KBM-7 (cell line): ENCODE measurements around the gene VPREB3.
A peak's percentile ranks its signal among the peaks of the same experiment; 100 is the strongest.

Source experiments
- DNase-seq: peaks from one replicate; pipeline ENCODE4 v3.0.0-alpha.2; 2015
- in situ Hi-C: fragments of 300-500 bp; cut with MboI; formaldehyde crosslinking; loops from 2 replicates; pipeline ENCODE4 v1.14.3; 2020; ENCODE audit warnings: low sequenced_read_pairs, low pct_unique_long_range_greater_than_20kb, mixed read lengths

VPREB3 gene, protein sequence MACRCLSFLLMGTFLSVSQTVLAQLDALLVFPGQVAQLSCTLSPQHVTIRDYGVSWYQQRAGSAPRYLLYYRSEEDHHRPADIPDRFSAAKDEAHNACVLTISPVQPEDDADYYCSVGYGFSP

DNA sequence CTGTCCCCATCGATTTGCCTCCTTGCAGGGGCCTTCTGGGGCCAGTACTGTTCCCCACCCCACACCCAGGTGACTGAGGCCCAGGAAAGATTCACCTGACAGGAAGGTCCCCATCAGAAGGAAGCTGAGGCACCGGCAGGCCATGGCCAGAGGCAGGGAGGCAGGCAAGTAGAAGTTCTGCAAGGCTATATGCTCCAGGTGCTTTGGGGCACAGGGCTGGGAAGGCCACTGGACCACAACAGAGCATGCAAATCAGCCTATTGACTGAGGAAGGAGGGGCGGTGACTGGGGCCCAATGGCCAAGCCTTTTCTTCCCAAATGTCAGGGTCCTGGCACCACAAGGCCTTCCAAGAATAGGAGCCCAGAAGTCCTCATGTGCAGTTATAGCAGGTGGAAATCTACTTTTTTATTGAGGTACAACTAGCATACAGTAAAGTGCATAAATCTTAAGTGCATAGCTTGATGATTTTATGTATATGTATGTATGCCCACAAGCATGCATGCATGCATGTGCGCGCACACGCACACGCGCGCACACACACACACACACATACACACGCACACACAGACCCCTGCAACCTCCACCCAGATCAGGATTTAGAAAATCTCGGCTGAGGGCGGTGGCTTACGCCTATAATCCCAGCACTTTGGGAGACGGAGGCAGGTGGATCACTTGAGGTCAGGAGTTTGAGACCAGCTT is at the start of gene VPREB3:
TSS of gene VPREB3 (minus strand) at position 206 of the 700 bp plus-strand sequence. CDS start at position 144, 62 bp downstream.
- in situ Hi-C loops = no loop called here
- no peak for DNase-seq

DNA sequence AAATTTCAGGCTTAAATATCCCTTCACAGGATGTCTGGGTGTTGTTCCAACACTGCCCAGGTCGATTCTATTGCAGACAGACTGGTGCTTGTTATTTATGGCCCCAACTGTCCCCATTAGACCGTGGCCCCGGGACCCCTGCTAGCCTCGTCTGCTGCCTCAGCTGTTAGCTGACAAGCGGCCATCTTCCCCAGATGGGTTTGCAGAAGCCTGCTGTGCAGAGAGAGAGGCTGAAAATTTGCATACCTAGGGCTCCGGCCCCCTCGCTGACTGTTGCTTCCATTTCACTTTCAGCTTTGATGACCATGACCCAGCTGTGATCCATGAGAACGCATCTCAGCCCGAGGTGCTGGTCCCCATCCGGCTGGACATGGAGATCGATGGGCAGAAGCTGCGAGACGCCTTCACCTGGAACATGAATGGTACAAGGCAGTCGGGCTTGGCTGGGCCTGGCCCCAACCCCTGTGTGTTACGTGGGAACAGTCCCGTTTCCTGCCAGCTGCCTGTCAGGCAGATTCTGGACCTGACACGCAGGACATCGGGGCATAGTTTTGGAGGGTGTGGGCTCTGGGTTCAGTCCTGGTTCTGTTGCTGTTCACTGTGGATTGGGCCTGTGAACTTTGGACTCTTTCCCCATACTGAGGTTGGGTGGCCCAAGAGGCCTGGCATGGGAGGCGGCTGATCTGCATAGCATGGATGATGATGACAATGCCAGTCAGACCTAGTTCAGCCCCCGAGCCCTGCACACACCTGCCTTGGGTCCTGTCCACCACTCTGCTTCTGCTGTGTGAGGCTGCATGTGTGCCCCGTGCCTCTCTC is 49.0 kb upstream of the VPREB3 start:
- in situ Hi-C loops = loop anchor here (25.0 kb wide), 1 partner anchor 91 kb away; no protein-coding TSS in a partner anchor
- no peak for DNase-seq

DNA sequence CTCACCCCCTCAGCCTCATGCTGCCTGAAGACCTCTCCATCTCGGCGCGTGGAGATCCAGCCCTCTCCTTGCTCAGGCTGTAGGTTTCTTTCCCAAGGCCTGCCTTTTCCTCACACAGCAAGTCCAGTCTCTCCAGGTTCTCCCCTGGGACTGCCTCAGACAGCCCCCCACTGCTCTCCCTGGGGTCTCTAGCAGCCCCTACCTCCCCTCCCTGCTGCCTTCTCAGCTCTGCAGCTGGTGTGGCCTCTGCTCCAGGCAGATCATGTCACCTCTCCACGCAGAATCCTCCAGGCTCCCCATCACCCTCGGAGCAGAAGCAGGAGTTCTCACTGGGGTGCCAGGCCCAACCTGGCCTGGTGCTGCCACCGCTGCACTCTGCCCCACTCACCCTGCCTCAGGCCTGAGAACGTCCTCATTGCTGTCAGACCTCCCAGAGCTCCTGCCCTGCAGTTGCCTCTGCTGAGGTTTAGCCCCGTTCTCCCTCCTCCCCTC is 47.7 kb upstream of the VPREB3 start:
- in situ Hi-C loops = loop anchor here (25.0 kb wide), 1 partner anchor 90 kb away; no protein-coding TSS in a partner anchor
- DNase-seq = no peak

DNA sequence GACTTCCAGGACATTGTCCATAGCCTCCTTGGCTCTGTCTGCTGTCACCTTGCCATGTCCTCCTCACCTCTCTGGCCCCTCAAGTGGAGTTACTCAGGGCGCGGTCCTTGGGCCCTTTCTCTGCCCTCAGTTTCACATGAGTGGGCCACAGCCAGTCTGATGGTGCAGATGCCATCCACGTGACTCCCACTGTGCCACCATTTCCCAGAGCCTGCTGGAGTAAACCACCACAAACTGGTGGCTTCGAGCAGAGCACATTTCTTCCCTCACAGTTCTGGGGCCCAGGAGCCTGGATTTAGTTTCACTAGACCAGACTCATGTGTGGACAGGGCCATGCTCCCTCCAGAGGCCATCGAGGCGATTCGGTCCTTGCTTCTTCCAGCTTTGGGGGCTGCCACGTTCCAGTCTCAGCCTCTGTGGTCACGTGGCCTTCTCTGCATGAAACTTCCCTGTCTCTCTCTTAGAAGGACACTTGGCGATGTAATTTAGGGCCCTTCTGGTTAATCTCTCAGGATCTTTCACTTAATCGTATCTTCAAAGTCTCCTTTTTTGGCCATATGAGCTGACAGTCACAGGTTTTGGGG is 47.1 kb upstream of the VPREB3 start:
- in situ Hi-C loops = loop anchor here (25.0 kb wide), 1 partner anchor 89 kb away; no protein-coding TSS in a partner anchor
- no peak for DNase-seq

DNA sequence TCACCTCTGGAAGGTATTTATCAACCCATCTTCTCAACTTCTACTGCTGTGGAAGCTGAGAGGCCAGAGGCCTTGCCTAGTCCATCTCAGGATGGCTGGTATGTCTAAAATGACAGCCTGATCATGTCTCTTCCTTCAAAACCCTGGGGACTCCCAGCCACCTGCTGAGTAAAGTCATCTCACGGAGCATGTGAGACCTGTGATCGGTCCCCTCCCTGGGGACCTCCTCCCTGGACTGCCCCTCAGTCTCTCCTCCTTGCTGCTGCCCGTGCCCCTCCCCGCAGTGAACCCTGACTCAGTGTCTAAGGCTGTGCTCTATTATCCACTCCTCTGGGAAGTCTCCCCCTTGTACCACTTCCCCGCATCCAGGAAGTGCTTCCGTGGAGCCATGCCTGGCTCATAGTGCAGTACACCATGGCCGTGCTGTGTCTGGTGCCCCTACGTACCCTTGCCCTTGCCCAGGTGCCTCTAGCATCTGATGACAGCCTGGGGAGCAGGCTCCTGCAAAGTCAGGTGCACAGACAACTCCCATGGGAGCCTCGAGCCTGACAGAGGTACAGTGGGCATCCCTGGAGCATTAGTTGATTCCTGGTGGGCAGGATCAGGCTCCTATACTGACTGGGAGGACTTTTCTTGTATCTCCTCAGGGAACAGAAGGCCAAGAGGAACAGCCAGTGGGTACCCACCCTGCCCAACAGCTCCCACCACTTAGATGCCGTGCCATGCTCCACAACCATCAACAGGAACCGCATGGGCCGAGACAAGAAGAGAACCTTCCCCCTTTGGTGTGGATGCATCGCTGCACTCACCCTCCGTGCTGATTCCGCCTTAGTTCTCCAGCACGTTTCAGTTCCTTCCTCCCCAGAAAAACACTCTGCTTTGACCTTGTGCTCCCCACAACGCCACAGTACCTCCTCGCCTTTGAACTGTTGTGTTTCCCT is 46.3 kb upstream of the VPREB3 start:
- in situ Hi-C loops = loop anchor here (25.0 kb wide), 1 partner anchor 88 kb away; no protein-coding TSS in a partner anchor
- no peak for DNase-seq

DNA sequence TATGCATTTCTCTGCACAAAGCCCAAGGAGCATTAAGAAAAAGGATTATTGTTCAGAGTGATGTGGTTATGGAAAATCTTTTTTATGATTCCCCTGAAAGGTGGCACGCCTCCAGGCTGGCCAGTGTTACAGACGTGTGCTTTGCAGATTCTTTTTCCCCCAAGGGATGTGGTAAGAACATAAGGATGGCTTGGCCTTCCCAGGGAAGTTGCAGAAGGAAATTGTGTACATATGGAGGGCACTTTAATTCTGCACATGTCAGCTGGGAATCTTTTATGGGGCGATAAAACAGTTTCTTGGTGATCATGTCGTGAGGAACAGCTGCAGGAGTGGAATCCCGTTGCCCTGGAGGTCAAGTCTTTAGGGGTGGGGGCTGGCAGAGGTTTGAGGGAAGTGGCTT is 42.2 kb upstream of the VPREB3 start:
- in situ Hi-C loops = no loop called here
- no peak for DNase-seq

DNA sequence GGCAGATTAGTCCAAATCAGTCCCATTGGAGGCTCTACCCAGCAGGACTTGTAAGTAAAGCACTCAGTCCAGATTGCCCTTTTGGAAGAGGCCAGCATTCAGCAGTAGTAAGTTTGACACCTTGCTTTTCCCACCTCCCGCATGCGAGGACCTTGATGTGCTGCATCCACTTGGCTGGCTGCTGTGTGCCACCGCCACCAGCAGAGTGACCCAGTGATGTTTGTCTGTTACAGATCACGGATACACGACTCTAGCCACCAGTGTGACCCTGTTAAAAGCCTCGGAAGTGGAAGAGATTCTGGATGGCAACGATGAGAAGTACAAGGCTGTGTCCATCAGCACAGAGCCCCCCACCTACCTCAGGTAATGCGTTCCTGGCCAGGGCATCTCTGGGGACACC is 39.1 kb upstream of the VPREB3 start:
- DNase-seq = no peak
- in situ Hi-C loops = no loop called here

DNA sequence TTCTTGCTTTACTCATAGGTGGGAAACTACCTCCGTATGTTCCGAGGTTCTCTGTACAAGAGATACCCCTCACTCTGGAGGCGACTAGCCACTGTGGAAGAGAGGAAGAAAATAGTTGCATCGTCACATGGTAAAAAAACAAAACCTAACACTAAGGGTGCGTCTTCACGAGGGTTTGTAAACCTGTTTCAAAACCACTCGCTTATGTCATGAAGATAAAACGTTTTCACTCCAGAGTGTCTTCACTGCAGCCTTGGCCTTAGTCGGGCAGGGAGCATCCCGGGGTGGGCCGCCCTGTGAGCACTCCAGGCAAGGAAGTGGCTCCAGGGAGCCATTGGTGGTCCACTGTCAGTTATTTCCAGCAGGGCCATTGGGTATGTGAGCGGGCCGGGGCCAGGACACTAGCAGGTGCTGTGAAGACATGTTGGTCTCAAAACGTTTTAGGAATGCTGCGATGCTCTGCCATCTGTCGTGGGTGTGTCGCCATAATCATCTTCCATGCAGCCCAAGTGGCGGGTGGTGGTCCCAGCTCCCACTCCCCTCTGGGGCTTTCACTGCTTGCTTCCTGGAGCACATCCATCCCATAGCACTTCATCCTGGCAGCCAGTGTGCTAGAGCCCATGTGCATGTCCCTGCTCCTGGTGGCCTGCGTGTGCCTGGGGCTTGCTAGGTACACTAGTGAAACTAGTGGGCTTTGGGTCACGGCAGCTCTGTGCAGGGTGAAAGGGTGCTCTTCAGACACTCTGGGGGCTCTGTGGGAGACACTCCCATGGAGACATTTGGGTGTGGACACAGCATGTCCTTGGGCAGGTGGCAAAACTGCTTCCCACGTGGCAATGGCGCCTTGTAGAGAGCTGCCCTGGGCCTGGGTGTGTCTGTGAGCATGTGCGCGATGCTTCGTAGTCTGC is 37.8 kb upstream of the VPREB3 start:
- in situ Hi-C loops = no loop called here
- no peak for DNase-seq

DNA sequence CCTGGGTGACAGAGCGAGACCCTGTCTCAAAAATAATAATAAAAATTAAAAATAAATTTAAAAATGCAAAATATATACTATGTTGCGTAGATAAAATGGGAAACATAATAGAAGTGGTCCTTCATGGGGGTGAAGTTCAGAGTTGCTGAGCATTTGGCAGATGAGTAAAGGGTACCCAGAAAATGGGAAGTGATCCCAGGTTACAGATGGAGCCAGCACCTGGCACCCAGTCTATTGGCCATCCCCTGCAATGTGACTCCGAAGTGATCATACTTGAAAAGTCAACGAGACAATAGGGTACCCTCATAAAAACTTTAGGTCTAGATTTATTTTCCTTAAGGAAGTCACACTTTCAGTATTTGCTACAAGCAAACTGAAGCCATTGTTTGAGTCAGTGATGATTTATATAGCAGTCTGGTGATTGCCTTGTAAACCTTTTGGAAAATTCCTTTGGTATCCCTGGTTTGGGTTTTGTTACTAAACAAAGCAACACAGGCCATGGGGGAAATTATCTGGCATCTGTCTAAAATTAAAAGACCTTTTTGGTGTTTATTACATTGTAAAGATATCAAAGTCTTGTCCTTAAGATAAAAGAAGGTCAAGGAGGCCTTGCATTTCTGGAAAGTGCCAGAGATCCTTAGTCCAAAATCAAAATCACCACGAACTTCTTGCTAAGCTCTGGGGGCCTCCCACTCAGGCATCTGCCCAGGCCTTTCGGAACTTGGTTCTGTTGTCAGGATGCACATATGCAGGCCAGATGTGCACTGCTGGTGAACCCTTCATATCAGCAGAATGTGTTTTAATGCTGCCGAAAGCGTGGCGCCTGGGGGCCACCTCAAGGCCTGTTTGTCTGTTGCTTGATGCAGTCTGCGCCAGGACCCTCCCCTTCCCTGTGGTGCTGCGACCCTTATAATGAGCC is 36.9 kb upstream of the VPREB3 start:
- in situ Hi-C loops = no loop called here
- no peak for DNase-seq

DNA sequence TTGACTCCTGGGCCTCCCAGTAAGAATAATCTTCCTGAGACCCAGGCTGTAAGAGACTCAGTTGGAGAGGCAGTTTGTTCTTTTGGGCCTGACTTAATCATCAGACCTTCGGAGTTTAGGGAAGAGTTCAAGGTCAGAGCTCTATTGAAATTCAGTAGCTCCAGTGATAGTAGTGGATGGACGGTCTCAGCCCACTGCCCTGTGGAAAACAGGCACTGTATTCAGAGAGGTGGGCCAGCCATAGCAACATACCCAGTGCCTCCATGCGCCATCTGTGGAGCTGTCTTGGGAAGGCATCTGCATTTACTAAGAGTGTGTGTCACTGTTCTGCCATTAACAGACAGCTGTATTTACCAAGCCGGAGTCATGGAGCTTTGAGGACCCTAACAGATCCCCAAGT is 35.4 kb upstream of the VPREB3 start:
- in situ Hi-C loops = no loop called here
- no peak for DNase-seq

DNA sequence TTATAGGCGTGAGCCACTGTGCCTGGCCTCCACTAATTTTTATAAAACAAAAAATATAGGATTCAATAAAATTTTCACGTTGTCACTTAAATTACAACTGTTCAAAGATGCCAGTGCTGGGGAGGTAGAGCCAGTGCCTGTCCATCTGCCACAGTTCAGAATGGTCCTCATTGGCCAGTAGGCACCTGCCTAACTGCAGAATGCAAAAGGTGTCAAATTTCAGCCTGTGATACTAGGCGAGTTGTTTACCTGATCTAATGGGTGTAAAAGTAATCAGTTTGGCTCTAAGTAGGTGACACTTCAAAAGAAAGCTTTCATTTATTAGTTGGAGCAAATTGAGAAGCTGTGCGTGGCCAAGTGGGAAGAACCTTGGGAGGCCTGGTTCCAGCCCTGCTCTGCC is 34.9 kb upstream of the VPREB3 start:
- in situ Hi-C loops = no loop called here
- no peak for DNase-seq

DNA sequence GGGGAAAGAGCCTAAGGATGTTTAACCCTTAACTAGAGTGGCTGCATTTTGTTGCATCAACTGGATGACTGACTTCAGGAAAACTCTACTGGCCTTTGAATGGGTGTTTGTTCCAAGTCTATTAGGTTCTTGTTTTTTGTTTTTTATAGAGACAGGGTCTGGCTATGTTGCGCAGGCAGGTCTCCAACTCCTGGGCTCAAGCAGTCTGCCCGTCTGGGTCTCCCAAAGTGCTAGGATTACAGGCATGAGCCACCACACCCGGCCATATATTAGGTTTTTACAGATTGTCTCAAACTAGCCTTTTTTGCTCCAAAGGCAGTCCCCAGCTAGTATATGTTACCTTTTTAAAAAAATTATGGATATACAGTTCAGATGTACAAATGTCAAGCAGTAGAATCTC is 33.7 kb upstream of the VPREB3 start:
- no peak for DNase-seq
- in situ Hi-C loops = no loop called here

DNA sequence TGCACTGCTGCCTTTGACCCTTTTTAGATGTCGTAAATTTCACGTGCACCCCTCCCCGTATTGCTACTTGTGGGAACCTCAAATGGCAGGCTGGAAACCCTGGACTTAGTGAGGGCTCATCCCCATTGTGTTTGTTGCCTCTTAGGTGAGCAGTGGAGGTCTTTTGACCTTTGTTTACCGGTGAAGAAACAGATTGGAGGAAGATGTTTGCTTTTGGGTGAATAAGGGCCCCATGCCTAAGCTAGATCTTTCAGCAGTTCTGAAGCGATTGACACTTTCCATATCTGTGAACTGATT is 33.3 kb upstream of the VPREB3 start:
- DNase-seq = no peak
- in situ Hi-C loops = no loop called here

DNA sequence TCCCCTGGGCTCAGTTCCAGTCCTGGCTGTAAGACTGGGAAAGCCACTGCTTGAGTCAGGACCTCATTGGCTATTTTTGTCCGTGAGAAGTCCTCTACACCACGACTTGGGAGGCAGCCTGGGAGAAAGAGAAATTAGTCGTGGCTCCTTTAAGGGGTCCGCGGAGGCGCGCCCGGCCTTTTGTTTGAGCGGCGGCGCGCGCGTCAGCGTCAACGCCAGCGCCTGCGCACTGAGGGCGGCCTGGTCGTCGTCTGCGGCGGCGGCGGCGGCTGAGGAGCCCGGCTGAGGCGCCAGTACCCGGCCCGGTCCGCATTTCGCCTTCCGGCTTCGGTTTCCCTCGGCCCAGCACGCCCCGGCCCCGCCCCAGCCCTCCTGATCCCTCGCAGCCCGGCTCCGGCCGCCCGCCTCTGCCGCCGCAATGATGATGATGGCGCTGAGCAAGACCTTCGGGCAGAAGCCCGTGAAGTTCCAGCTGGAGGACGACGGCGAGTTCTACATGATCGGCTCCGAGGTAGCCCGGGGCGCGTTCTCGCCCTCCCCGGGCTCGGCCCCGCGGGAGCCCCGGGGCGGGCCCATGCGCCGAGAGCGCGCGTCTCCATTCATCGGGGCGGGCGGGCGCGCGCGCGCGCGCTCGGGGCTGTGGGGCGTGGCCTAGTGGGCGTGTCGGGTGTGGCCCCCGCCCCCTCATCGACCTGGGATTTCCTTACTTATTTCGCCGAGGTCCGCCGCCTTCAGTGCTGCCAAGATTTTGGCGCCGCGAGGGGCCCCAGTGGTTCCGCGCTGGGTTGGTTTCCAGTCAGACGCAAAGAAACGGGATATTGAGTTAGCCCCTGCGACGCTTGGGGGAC is 32.8 kb upstream of the VPREB3 start, which contains the start of gene SMARCB1:
TSS of gene SMARCB1 (plus strand) at position 215 of the 848 bp plus-strand sequence. CDS start at position 419, 204 bp downstream.
- DNase-seq = peak; percentile 96
- in situ Hi-C loops = no loop called here

DNA sequence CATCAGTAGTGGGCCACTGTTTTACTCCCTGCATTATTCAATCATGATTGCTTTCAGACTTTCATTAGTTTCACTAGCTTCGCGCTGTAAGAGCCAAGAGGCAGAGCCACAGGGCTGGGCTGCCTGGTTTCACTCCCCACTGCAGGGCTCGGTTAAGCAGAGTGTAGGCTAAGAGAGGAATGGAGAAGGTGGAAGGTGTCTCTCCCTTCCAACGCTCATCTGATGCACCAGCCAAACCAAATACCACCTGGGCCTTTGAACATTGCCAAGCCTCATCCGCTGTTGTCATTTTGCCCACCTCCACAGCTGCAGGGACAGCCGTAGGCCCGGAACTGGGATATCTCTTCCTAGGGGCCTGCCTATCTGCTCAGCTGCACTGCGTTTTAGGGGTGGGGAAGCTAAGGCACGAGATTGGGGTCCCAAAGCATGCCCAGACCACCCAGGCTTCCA is 32.1 kb upstream of the VPREB3 start:
- in situ Hi-C loops = no loop called here
- DNase-seq = no peak

DNA sequence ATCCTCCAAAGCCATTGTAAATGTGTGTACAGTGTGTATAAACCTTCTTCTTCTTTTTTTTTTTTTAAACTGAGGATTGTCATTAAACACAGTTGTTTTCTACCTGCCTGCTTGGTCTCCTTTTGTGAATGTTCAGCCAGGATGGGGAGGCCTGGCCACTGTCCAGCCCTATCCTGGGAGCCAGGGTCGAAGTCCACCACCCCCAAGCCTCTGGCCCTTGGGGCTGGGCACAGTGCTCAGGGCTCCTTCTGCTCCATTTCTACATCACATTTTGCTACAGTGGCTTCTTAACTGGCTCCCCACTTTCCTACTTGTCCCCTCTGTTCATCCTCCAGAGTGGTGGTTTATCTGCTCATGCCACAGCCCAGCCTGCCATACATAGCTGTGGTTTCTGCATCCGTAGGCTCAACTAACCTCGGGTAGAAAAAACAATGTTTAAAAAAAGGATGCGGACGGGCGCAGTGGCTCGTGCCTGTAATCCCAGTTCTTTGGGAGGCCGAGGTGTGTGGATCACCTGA is 30.0 kb upstream of the VPREB3 start:
- in situ Hi-C loops = no loop called here
- DNase-seq = peak; percentile 54
